Measurements from ENCODE around the gene IFT57. TPM values are rescaled to one million over a fixed set of nuclear protein-coding genes. Genes with fewer than 3 reads are reported as not detected.

The IFT57 gene
- total and polyA plus RNA-seq, 10 donors: 26.2 to 48.9 (median 38.9) TPM

DNA sequence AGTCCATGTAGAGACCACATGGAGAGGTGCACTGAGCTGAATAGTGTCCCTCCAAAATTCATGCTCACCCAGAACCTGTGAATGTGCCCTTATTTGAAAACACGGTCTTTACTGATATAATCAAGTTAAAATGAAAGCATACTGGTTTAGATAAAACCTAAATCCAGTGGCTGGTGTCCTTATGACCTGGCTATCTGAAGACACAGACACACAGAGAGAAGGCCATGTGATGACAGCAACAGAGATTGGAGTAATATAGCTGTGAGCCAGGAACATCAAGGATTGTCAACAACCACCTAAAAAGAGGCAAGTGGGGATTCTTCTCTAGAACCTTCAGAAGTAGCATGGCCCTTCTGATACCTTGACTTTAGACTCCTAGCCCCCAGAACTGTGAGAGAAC, 76.6 kb downstream of the IFT57 start:
- Histone ChIP-seq H3K4me1 (no peaks in the 10 kb centered on the region), H3K4me3 (no peak overlapping the region), H3K27me3 (replicated peaks in 1 of 7) (no peaks in the 10 kb centered on the region), H3K27ac (no peak overlapping the region), H3K36me3 (no peaks in the 10 kb centered on the region), H3K9me3 (peaks cover 0 to 15% (median 5%) of the 10 kb centered on the region in 8 donors)
- TF ChIP-seq, protein P1, sequence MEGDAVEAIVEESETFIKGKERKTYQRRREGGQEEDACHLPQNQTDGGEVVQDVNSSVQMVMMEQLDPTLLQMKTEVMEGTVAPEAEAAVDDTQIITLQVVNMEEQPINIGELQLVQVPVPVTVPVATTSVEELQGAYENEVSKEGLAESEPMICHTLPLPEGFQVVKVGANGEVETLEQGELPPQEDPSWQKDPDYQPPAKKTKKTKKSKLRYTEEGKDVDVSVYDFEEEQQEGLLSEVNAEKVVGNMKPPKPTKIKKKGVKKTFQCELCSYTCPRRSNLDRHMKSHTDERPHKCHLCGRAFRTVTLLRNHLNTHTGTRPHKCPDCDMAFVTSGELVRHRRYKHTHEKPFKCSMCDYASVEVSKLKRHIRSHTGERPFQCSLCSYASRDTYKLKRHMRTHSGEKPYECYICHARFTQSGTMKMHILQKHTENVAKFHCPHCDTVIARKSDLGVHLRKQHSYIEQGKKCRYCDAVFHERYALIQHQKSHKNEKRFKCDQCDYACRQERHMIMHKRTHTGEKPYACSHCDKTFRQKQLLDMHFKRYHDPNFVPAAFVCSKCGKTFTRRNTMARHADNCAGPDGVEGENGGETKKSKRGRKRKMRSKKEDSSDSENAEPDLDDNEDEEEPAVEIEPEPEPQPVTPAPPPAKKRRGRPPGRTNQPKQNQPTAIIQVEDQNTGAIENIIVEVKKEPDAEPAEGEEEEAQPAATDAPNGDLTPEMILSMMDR (IDR thresholded peaks at IDR 0.05 in 8 of 11, conservative IDR thresholded peaks at IDR 0.05 in 3 of 11): no peak
- TF ChIP-seq POLR2AphosphoS5 (IDR thresholded peaks at IDR 0.05) (no peak), POLR2A (IDR thresholded peaks at IDR 0.05) (no peak)
- intact Hi-C loops (cut with DNase I; ENCODE audit: low total_unique reads): no loop called here
- 89 to 100% (median 95%) methylated on average over 1 of the region's 1 CpG for WGBS, 5 donors
- no peak for DNase-seq

DNA sequence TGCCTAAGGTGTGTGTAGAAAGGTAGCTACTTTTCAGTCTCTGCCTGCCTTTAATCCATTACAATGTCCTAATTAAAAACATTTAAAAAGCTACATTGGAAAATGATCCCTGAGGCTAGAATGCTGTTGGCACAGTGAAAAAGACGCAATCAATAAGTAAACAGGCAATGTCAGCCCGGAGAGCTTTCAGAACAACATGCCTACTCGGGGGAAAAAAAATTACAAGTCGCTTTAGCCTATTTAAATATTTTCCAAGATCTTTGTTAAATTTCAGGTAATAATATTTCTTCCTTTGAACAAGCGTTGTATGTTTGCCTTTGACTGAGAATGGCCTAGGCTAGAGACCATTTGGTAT, 84.8 kb downstream of the IFT57 start:
- intact Hi-C loops (cut with DNase I; ENCODE audit: low total_unique reads): no loop called here
- no peaks in the 10 kb centered on the region for H3K27me3 ChIP-seq (replicated peaks in 1 of 7)
- H3K36me3 ChIP-seq: no peaks in the 10 kb centered on the region
- no peak overlapping the region for H3K4me3 ChIP-seq
- H3K27ac ChIP-seq: peak overlapping the region in 3 of 8 donors; percentile 62 to 72 (median 64)
- 91 to 96% (median 94%) methylated on average over 5 of the region's 5 CpGs for WGBS, 5 donors
- H3K9me3 ChIP-seq: no peaks in the 10 kb centered on the region
- TF ChIP-seq, protein P1 (IDR thresholded peaks at IDR 0.05 in 8 of 11, conservative IDR thresholded peaks at IDR 0.05 in 3 of 11): no peak
- no peak for TF ChIP-seq POLR2AphosphoS5 (IDR thresholded peaks at IDR 0.05)
- TF ChIP-seq POLR2A (IDR thresholded peaks at IDR 0.05): no peak
- no peak for DNase-seq
- peaks cover 4 to 55% (median 25%) of the 10 kb centered on the region in 6 donors for H3K4me1 ChIP-seq

DNA sequence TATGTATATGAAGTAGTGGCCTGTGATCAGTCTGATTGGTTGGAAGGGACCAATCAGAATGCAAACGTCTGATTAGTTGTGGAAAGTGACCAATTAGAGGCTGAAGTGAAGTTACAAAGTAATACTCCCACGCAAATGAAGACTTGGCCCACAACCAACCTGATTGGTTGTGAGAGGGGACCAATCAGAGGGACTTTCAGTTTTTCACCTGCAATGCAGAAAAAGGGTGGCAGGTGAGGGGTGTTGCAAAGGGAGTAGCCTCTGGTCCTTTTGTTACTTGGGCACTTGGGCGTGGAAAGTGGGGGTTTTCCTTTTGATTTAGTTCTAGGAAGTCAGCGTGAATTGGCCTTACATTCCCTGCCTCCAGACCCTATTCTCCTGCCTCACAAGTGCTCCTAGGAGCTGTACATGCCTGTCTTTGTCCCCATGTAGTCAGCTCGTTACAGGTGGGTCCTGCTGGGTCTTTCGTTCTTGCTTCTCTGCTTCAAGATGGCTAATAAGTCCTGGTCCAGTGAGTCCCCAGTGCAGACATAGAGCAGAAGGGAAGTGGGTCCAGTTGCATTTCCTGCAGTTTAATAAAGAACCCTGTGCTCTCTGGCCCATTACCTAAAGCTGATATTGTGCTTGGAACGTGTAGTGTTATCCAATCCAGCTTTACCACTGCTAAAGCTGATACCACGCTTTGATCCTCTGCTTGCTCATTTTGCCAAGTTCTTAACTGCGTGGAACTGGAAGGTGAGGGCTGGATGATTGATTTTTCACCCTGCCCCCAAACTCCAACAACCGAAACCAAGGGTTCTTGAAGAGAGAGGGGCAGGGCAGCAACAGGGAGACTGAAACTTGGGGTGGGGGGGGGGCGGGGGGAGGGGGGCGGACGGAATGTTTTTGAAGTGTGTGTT, 85.4 kb downstream of the IFT57 start:
- Histone ChIP-seq H3K4me3 (no peak overlapping the region), H3K27ac (peak overlapping the region in 5 of 8 donors; percentile 33 to 72 (median 62)), H3K9me3 (no peaks in the 10 kb centered on the region), H3K27me3 (replicated peaks in 1 of 7) (no peaks in the 10 kb centered on the region), H3K36me3 (no peaks in the 10 kb centered on the region), H3K4me1 (peaks cover 4 to 61% (median 30%) of the 10 kb centered on the region in 6 donors)
- DNase-seq: no peak
- intact Hi-C loops (cut with DNase I; ENCODE audit: low total_unique reads): no loop called here
- TF ChIP-seq POLR2AphosphoS5 (IDR thresholded peaks at IDR 0.05) (peak in 1 of 3 donors; percentile 17), POLR2A (IDR thresholded peaks at IDR 0.05) (no peak)
- TF ChIP-seq, protein P1 (IDR thresholded peaks at IDR 0.05 in 8 of 11, conservative IDR thresholded peaks at IDR 0.05 in 3 of 11): no peak
- WGBS, 5 donors: 84 to 89% (median 85%) methylated on average over 13 of the region's 13 CpGs

DNA sequence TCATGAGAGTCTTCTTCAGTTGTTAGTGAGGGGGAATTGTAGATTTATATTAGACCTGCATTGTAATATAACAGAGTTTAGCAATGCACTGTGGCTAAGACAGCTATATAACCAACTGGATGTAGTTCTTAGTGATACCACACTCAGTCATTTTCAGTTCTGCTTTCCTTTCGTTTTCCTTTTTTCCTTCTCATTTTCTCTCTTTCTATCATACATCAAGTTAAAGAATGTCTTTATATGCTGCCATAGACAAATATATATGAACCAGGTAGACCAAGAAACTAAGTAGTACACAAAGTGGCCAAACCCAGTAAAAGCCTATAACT, 87.7 kb downstream of the IFT57 start:
- intact Hi-C loops (cut with DNase I; ENCODE audit: low total_unique reads): no loop called here
- Histone ChIP-seq H3K27ac (peak overlapping the region in 6 of 8 donors; percentile 14 to 96 (median 80)), H3K4me3 (peak overlapping the region in 1 of 8 donors; percentile 10), H3K9me3 (no peaks in the 10 kb centered on the region), H3K27me3 (replicated peaks in 1 of 7) (no peaks in the 10 kb centered on the region), H3K36me3 (no peaks in the 10 kb centered on the region), H3K4me1 (peaks cover 15 to 84% (median 45%) of the 10 kb centered on the region in 6 donors)
- WGBS, 5 donors: 14 to 35% (median 21%) methylated on average over 1 of the region's 1 CpG
- TF ChIP-seq, protein P1 (IDR thresholded peaks at IDR 0.05 in 8 of 11, conservative IDR thresholded peaks at IDR 0.05 in 3 of 11): no peak
- no peak for TF ChIP-seq POLR2AphosphoS5 (IDR thresholded peaks at IDR 0.05)
- no peak for TF ChIP-seq POLR2A (IDR thresholded peaks at IDR 0.05)
- no peak for DNase-seq

Data from spleen (tissue), 11 donors.